HL-60 (cell line): Measurements from ENCODE around the gene CDK17.

Experiments used
- DNase-seq, 2 experiments: peaks; one replicate each; pipeline ENCODE4 v3.0.0-alpha.2; 2010 to 2020; ENCODE audit warnings: low read depth in 1 of 2, low spot score in 1 of 2
- H3K27ac ChIP-seq: fragments of 250-450 bp; sonication (Bioruptor Pico); replicated peaks from 2 replicates; pipeline ENCODE4 v1.5.1; 2020; ENCODE audit warnings: mild to moderate bottlenecking, moderate library complexity
- H3K27me3 ChIP-seq: fragments of 250-450 bp; sonication (Bioruptor Pico); 2 replicates; pipeline ENCODE4 v1.5.1; 2021; ENCODE audit warnings: mild to moderate bottlenecking, moderate library complexity; ENCODE audit not compliant: insufficient read depth, poor library complexity, severe bottlenecking
- H3K4me3 ChIP-seq: replicated peaks from 2 replicates; pipeline ENCODE4 v1.5.1; 2011; ENCODE audit warnings: mild to moderate bottlenecking, control low read depth, low read length; ENCODE audit not compliant: insufficient read depth
- CTCF ChIP-seq: IDR thresholded peaks from one replicate; pipeline ENCODE4 v1.5.1; 2011; ENCODE audit warnings: low read length, control low read depth, inconsistent platforms; ENCODE audit not compliant: insufficient read depth
- GABPA ChIP-seq: IDR thresholded peaks from 2 replicates; pipeline ENCODE4 v1.6.1; 2012; ENCODE audit warnings: low read depth
- POLR2AphosphoS5 ChIP-seq: IDR thresholded peaks from 2 replicates; pipeline ENCODE4 v1.6.1; 2012; ENCODE audit warnings: low read depth
- REST ChIP-seq: IDR thresholded peaks from 2 replicates; pipeline ENCODE4 v1.6.1; 2012; ENCODE audit warnings: low read depth; ENCODE audit not compliant: insufficient replicate concordance
- SPI1 ChIP-seq: IDR thresholded peaks from 2 replicates; pipeline ENCODE4 v1.6.1; 2012; ENCODE audit warnings: low read depth, mild to moderate bottlenecking, borderline replicate concordance

CDK17 gene

GRCh38 chr12:96438330-96438729 is 38.1 kb upstream of the CDK17 start:
- H3K27ac ChIP-seq, result no peak overlapping the region
- DNase-seq, result no peak
- TF ChIP-seq POLR2AphosphoS5 (no peak), REST (no peak), SPI1 (no peak)

GRCh38 chr12:96437171-96437445 is 36.9 kb upstream of the CDK17 start:
- H3K4me3 ChIP-seq, result no peak overlapping the region
- no peak for DNase-seq
- no peaks in the 10 kb centered on the region for H3K27me3 ChIP-seq
- TF ChIP-seq SPI1, result no peak
- TF ChIP-seq REST, result no peak
- no peak for TF ChIP-seq POLR2AphosphoS5
- TF ChIP-seq GABPA, result no peak
- TF ChIP-seq CTCF, result no peak
- no peak overlapping the region for H3K27ac ChIP-seq

More at GRCh38 chr12:96438330-96438729, 38.1 kb upstream of the CDK17 start:
- no peaks in the 10 kb centered on the region for H3K27me3 ChIP-seq
- H3K4me3 ChIP-seq, result no peak overlapping the region

GRCh38 chr12:96436366-96437170 is 36.3 kb upstream of the CDK17 start:
- TF ChIP-seq REST (no peak), SPI1 (no peak), CTCF (no peak), POLR2AphosphoS5 (no peak), GABPA (no peak)
- Histone ChIP-seq H3K4me3 (no peak overlapping the region), H3K27ac (no peak overlapping the region), H3K27me3 (no peaks in the 10 kb centered on the region)
- DNase-seq, result no peak
